Measurements from ENCODE around the gene COQ8B. TPM values are rescaled to one million over a fixed set of nuclear protein-coding genes. Genes with fewer than 3 reads are reported as not detected.

Gene COQ8B
- total and polyA plus RNA-seq, 2 of the 4 experiments (the other 2 are of a cell fraction): 14.9 to 23.2 TPM

- peak overlapping the region; percentile 97; the same call in 2 of the 3 replicates for H2BK15ac ChIP-seq (ENCODE audit: low read depth, low read length)
- CTCF ChIA-PET: interaction anchor here (2.0 to 4.3 kb wide), 2 partner anchors 13 to 16 kb away, joined by 10 to 32 read pairs; no protein-coding TSS in a partner anchor
- peak overlapping the region; percentile 86 for H2BK5ac ChIP-seq (ENCODE audit: low read depth, low read length, poor library complexity, severe bottlenecking)
- peak overlapping the region; percentile 80 for H3K14ac ChIP-seq (replicated peaks; ENCODE audit: low read depth, low read length)
- peak overlapping the region; percentile 56 for H2AK9ac ChIP-seq (replicated peaks; ENCODE audit: low read depth, low read length, poor library complexity)
- H3K4ac ChIP-seq (ENCODE audit: low read depth, low read length): peak overlapping the region; percentile 93
- peak overlapping the region; percentile 98 for H2BK20ac ChIP-seq (ENCODE audit: low read depth, low read length)
- H2AK5ac ChIP-seq (ENCODE audit: low read depth, low read length): peak overlapping the region; percentile 88
- H3K56ac ChIP-seq (ENCODE audit: extremely low read depth, insufficient read depth, low read length): peak overlapping the region; percentile 84
- peak overlapping the region; percentile 77 to 94 for H4K8ac ChIP-seq (ENCODE audit: low read depth in 2 of 2, low read length in 2 of 2)
- H3K36me3 ChIP-seq (ENCODE audit: control insufficient read depth, insufficient read depth, low read length): no peaks in the 10 kb centered on the region
- ATAC-seq (ENCODE audit: low read depth): no peak
- no peaks in the 10 kb centered on the region for H3K9me3 ChIP-seq (ENCODE audit: control insufficient read depth, insufficient read depth, low read length)
- WGBS, 2 experiments (ENCODE audit: extremely low coverage in 2 of 2, insufficient read length in 1 of 2): no CpG with 5 or more reads among the region's 5 CpGs
- H3K27me3 ChIP-seq (ENCODE audit: control insufficient read depth, insufficient read depth, low read length): no peaks in the 10 kb centered on the region
- dilution Hi-C loops (cut with HindIII; ENCODE audit: low sequenced_read_pairs, unreplicated experiment): no loop called here
- peak overlapping the region; percentile 99 for H2BK120ac ChIP-seq (ENCODE audit: low read depth, low read length)
- peak overlapping the region; percentile 34 for H3K4me2 ChIP-seq (ENCODE audit: low read depth, low read length)
- intact Hi-C loops (cut with micrococcal nuclease): loop anchor here (5.0 kb wide), 2 partner anchors 204 to 224 kb away; partner anchors contain the start of gene SERTAD3
- peak overlapping the region; percentile 66 for H4K5ac ChIP-seq (ENCODE audit: low read depth, low read length)
- POLR2A ChIA-PET (ENCODE audit: unreplicated experiment): interaction anchor here (1.4 kb wide), 1 partner anchor 13 kb away, joined by 3 read pairs; no protein-coding TSS in a partner anchor
- peak overlapping the region; percentile 92 for H3K27ac ChIP-seq (ENCODE audit: insufficient read depth, low read length)
- no peaks in the 10 kb centered on the region for H3K79me1 ChIP-seq (ENCODE audit: low read depth in 1 of 2, low read length in 2 of 2)
- no peak overlapping the region; the same call in 1 of the 2 replicates for H3K4me3 ChIP-seq (ENCODE audit: insufficient read depth, low read depth, low read length)
- peak overlapping the region; percentile 95 for H4K91ac ChIP-seq (ENCODE audit: insufficient read depth, low read depth, low read length)
- peak overlapping the region; percentile 97 for H3K23ac ChIP-seq (ENCODE audit: low read depth, low read length)
- peaks cover 14% of the 10 kb centered on the region for H3K4me1 ChIP-seq (ENCODE audit: control insufficient read depth, insufficient read depth, low read length)
- TF ChIP-seq CTCF (conservative IDR thresholded peaks at IDR 0.05; ENCODE audit: low read depth, low read length) (no peak), MAZ (IDR thresholded peaks at IDR 0.05; ENCODE audit: borderline replicate concordance, low read depth, low read length) (no peak), MAFK (IDR thresholded peaks at IDR 0.05; ENCODE audit: low read depth, low read length) (no peak), MXI1 (IDR thresholded peaks at IDR 0.05; ENCODE audit: borderline replicate concordance, low read depth, low read length) (no peak), CEBPB (IDR thresholded peaks at IDR 0.05; ENCODE audit: low read depth, low read length) (no peak), BHLHE40 (IDR thresholded peaks at IDR 0.05; ENCODE audit: low read depth, low read length) (no peak), FOS (IDR thresholded peaks at IDR 0.05; ENCODE audit: low read depth, low read length) (no peak), RAD21 (IDR thresholded peaks at IDR 0.05; ENCODE audit: low read length) (no peak), RCOR1 (IDR thresholded peaks at IDR 0.05; ENCODE audit: insufficient replicate concordance, low read length) (no peak)
- peak; percentile 42 for DNase-seq
- peak overlapping the region; percentile 71 for H2AFZ ChIP-seq (replicated peaks; ENCODE audit: low read length, poor library complexity)
- in situ Hi-C loops (cut with MboI; ENCODE audit: low sequenced_read_pairs): no loop called here
- H4K20me1 ChIP-seq (ENCODE audit: insufficient read depth, low read length): no peaks in the 10 kb centered on the region
- H3K9me1 ChIP-seq (ENCODE audit: insufficient read depth, low read length): no peaks in the 10 kb centered on the region; the same call in 1 of the 2 replicates
- peak overlapping the region; percentile 81 for H3K18ac ChIP-seq (ENCODE audit: low read depth, low read length)
- H3K9ac ChIP-seq (ENCODE audit: low read depth, low read length): peak overlapping the region; percentile 47
- BruUV-seq (replicated peaks): no TSS peak
Observed at GRCh38 chr19:40646743-40647254, 69.9 kb downstream of the COQ8B start.

Measured in IMR-90 (cell line).